HG02870 (cell line): Measurements from ENCODE around the gene RBM15B.
"Not testable (repeated sequence)": the region's sequence is repeated elsewhere in the genome, so short reads cannot be mapped to it uniquely, and the experiment has no call there.

Source experiments
- ATAC-seq: cut with Tn5 transposase; IDR thresholded peaks from one replicate; pipeline ENCODE4 v1.9.1; 2021; ENCODE audit warnings: mild to moderate bottlenecking, moderate library complexity; ENCODE audit not compliant: unreplicated experiment

The RBM15B gene

DNA sequence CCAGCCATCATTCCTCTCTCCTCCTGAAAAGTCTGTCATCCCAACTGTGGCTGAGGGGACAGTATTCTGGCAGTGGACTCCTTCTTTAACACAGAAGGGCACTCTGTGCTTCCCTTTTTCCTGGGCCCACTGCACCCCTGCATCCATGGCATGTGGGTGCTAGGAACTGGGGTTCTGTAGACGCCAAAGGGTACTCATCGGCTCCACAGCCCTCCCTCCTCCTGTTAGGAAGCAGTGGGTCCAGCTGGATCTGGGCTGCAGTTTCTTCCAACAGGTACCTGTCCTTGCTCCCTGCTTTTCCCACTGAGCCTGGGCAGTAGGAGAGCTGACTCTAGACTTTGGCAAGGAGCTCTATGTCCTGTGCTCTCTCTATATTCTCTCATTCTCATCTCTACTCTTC lies 12.4 kb upstream of the RBM15B start:
- ATAC-seq: no peak

DNA sequence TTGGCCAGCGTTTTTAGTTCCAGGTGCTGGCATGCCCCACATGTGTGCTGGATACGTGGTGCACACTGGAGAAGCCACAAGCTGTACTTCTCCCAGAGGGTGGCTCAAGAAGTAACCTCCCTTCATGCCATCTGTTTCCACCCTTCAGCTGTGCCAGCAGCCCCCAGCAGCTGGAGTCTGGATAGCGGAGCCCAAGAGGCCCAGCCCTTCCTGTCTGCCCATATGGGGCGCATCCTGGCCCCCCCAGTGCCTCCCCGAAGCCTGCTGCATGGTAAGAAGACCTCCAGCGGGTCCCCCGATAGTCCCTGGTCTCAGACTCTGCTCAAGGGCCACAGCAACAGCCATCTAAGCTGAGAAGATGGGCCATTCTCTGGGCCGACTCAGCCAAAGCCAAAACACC lies 11.8 kb upstream of the RBM15B start:
- no peak for ATAC-seq

DNA sequence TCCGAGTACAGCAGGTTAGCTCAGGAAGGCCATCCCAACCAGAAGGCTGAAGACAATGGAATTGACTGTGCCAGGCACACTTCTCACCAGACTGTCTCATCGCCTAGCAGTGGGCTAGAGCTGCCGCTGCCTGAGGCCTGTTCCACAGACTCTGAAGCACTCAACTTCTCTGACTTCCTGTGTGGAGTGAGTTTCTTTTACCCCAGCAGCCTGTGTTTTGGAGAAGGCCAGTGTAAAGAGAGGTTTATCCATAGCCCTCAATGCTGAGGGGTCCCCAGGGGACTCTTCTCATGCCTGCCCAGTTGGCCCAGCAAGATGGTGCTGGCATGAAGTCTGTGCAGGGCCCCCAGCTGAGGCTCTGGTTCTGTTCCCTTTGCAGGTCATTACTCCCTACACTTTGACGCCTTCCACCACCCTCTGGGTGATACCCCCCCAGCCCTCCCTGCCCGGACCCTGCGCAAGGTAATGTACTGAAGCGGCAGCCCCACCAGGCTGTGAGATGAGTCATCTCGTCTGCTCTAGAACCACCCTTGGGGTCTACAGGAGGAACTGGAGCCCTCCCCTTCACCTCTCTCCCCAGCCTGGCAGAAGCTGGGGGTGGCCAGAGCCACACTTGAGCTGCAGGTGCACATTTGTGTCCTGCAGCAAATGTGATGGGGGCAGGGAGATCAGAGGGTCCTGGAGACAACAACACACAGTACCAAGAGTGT lies 11.2 kb upstream of the RBM15B start:
- ATAC-seq: no peak

DNA sequence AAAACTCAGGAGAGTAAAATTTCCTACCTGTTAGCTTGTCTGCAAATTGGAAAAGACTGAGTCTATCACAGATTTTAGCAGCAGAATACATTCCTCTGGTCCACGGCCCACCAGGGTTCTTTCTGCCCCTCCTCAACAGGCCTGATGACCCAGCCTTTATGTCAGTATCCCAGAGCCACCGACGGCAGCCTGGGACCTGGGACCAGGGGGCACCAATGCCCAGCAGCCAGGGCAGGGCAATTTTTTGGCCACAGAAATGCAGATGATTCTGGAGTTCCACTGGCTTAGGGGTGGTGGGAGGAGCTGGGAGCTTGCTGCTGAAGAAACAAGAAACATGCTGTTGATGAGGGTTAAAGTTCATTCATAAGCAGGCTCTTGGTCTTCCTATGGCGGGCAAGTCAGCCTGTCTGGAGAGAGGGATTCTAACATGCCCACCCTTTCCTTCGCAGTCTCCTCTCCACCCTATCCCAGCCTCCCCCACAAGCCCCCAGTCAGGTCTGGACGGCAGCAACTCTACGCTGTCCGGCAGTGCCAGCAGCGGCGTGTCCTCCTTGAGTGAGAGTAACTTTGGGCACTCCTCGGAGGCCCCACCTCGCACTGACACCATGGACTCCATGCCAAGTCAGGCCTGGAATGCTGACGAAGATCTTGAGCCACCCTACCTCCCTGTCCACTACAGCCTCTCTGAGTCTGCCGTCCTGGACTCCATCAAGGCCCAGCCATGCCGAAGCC lies 10.3 kb upstream of the RBM15B start:
- ATAC-seq: no peak

DNA sequence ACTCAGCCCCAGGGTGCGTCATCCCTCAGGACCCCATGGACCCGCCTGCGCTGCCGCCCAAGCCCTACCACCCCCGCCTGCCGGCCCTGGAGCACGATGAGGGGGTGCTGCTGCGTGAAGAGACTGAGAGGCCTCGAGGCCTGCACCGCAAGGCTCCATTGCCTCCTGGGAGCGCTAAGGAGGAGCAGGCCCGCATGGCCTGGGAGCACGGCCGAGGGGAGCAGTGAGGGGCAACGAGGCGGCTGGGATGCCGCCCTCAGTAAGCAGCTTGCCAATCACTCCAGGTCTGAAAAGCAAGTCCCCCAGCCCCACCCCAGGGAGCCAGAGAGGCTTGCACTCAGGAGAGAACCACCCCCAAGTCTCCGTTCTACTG lies 9.8 kb upstream of the RBM15B start:
- ATAC-seq: no peak

DNA sequence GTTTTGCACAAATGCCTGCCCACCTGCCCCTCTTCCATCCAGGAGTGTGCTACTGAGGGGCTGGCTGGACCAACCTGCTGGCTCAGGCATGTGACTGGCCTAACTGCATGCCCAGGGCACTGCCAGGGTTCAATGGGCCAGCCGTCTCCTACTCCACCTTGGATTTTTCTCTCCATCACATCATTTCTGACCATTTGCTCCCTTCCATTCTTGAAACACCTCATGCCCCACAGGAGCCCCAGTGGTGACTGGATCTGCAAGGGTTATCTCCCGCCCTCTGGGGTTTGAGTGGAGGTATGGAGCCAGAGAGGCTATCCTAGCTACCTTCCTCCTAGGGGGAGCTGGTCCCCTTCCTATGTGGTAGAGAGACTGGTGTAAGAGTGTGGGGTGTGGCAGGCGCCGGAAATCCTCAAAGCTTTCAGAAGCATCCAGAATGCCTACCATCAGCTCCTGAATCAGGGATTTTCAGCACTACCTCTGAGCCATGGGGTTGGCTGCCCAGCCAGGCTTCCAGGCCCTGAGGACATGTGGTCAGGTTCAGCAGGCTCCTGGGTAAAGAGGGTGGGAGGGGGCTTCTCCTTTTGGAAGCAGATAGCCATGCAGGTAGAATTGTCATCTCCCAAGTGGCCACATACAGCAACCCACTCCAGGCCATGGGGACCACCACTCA lies 8.9 kb upstream of the RBM15B start:
- no peak for ATAC-seq

DNA sequence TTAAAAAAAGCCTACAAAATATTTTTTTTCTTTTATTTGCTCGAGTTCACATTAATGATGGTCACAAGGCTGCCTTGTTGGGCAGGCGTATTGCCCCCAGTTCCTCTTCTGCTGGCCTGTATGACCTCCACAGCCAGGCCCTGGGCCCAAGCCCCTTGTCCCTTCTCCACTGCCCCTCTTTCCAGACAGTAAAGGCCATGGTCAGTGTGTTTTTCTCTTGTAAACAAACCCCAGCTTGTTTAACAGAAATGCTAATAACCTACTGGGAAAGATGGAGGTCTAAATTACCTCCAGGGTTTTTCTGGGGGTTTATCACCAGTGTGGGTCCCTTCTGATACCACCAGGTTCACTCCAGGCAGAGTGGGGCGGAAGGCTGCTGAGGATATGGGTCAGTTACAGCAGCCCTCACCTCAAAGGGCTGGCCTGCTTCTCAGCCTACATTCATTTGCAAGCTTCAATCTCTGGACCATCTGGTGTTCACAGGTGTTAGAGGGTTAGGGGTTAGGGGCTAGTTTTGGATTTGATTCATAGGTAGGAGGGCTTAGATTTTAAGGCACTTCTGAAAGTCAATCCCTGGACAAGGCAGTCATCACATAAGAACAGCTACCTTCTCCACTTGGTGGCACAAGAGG lies 8.0 kb upstream of the RBM15B start:
- ATAC-seq: no peak

DNA sequence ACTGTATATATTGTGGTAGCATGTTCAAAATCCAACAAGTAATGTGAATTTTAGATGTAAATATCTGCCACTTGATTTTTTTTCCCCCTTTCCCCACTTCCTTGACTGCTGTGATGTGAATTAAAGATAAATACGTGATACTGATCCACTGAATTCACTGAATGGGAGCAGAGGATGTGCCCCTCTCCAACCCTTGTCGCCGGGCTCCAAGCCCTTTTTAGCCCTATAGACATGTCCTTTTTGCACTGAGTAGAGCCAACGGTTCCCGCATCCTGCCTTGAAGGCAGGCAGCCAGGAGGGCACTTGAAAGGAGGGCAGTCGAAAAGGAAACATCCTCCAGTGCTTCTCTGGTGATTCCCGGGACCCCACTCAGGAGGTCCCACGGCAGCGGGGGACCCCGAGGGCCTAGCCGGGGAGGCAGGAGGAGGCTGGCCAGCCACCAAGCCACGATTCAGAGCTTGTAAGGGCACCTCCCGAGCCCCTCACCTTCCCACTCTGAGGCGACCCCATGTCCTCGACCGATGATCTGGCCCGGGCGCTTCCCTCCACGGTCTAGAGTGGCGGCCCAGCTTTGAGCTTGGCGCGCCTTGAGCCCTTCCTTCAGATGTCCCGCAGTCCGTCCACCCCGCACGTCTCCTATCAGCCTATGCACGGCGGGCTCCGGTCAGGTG lies 6.9 kb upstream of the RBM15B start:
- no peak for ATAC-seq

DNA sequence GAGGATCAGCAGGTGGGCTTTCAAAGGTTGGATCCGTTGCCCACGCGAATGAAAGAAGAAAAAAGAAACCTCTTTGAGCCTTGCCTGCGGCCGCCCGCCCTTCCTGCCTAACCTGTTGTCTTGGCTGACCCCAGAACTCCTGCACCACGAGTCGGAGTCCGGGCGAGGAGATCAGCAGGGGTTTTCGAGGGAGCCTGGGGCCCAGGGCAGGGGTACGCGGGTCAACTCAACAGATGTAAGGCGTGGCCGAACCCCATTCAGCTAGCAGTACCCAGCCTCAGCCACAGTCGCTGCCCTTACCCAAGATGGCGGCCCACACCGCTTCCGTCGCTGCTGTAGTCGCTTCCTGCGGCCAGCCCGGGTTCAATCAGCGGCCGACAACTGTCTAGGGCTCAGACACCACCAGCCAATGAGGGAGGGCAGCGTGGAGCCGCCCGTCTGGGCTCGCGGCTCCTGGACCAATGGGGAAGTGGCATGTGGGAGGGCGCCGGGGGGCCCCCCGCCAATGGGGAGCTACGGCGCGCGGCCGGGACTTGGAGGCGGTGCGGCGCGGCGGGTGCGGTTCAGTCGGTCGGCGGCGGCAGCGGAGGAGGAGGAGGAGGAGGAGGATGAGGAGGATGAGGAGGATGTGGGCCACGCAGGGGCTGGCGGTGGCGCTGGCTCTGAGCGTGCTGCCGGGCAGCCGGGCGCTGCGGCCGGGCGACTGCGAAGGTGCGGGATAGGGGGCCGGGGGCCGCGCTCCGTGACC lies 6.2 kb upstream of the RBM15B start, which contains the start of gene MANF:
TSS of gene MANF (plus strand) at position 566 of the 748 bp plus-strand sequence. CDS start at position 618, 52 bp downstream.
- peak; percentile 90 for ATAC-seq

DNA sequence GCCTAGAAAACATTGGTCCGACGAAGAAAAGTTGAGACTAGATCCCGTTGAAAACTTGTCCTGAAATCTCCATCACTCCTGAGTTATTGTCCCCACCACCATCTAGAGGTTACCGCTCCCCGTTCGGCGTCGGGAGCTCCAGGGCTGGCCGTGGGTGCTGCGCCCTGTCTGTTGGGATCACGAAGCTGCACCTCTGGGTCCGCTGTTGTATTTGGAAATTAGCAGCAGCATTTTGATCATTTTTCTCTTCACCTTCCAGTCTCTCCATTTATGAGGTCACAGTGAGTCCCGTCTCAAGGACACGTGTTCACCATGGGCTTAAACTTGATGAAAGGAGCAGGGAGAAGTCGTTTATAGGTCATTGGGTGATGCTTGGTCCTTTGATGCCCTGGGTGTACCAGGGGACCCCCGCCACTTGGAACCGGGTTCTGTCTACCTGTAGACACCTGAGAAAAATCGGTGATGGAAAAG lies 5.4 kb upstream of the RBM15B start:
- ATAC-seq: no peak

DNA sequence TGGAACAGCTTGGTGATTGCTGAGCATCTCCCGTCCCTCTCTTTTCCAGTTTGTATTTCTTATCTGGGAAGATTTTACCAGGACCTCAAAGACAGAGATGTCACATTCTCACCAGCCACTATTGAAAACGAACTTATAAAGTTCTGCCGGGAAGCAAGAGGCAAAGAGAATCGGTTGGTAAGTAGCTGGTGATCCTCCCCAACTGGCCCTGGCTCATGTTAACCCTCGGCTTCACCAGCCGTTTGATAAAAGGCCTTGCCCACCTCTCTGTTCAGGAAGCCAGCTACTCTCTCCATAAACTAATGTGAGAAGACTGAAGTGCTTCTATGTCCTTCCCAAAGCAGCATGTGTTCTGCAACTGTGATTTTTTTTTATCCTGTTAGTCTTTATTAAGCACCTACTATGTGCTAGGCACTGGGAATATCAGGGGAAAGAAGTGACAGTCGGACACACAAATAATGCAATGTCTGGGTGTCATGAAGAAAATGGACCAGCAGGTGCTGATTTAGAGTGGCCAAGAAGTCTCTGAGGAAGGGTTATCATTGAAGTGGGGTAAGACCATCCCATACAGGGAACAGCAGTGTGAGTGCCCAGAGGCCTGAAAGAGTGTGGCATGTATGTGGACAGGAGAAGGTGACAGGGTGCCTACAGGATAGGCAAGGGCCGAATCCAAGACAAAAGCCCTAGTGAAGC lies 4.8 kb upstream of the RBM15B start:
- ATAC-seq: no peak

DNA sequence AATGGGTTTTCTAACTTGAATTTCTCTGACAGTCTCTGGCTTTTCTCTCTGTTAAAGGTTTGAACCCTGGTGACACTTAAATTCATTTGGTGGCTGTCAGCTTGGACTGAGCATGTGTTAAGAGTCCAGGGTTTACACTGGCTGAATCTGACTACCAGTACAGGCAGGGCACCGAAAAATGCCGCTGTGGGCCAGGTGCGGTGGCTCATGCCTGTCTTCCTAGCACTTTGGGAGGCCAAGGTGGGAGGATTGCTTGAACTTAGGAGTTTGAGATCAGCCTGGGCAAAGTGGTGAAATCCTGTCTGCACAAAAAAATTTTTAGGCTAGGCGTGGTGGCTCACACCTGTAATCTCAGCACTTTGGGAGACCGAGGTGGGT lies 4.2 kb upstream of the RBM15B start:
- no peak for ATAC-seq

DNA sequence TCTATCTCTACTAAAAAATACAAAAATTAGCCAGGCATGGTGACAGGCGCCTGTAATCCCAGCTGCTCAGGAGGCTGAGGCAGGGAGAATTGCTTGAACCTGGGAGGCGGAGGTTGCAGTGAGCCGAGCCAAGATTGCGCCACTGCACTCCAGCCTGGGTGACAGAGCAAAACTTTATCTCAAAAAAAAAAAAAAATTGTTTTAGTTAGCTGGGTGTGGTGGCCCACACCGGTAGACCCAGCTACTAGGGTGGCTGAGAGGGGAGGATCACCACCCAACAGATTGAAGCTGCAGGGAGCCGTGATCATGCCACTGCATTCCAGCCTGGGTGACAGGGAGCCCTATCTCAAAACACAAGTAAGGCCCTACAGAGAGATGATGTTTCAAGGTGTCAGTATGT lies 3.8 kb upstream of the RBM15B start:
- ATAC-seq: not testable (repeated sequence)

DNA sequence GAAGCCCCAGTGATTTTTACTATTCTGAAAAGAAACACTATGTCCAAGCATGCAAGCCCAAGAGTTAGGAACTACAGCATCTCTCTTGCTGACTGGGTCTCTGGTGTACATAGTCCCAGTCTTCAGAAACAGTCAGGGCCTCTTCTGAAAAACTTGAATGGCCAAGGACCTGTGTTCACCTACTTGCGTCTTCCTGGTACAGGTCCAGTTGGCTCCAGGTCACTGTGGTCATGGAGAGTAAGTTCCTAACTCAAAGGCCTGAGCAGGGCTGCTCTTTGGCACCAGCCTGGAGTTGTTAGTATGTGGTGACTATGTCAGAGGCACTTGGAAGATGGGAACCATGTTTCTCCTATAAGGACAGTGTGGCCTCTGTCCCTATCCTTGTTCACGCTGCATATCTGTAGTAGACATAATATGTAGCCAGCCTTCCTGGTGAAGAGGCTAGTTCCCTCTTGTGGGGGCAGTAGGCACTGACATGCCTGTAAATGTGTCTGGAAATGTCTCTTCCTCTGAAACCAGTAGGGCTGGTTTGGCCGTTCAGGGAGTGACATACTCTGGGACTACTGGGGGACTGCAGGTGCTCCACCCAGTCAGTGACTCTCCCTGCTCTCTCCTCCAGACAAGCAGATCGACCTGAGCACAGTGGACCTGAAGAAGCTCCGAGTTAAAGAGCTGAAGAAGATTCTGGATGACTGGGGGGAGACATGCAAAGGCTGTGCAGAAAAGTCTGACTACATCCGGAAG lies 2.6 kb upstream of the RBM15B start:
- no peak for ATAC-seq

DNA sequence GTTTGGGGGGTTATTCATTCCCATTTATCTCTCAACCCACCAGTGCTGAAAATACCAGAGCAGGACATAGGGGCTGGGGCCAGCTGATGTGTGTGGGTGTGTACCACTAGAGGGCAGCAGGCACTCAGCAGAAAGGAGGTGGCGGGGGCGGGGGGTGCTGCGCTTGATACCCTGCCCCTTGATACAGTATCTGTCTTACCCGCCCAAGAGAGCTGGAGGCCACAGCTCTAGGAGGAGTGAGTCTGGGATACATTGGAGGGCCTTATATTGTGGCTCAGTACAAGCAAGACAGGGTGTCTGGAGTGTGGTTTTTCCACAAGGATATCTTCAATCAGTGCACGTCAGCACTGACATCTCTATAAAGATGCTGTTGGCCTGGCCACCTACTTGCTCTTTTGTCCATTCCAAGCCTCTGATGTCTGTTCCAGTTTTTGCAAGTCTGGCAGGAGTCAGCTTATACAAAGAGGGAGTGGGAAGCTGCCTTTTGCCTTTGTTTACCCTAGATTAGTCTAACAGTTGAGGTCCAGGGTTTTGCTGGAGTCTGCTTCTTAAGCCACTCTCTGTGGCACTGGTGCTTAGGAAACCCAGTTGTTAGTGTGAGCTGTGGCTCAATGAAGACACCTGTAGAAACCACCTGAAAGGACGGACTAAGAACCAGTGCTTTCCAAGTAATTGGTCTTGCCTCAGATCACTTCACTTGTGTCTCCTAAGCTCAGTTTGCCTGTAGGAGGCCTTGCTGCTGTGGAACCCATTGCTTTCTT lies 1.5 kb upstream of the RBM15B start:
- no peak for ATAC-seq

DNA sequence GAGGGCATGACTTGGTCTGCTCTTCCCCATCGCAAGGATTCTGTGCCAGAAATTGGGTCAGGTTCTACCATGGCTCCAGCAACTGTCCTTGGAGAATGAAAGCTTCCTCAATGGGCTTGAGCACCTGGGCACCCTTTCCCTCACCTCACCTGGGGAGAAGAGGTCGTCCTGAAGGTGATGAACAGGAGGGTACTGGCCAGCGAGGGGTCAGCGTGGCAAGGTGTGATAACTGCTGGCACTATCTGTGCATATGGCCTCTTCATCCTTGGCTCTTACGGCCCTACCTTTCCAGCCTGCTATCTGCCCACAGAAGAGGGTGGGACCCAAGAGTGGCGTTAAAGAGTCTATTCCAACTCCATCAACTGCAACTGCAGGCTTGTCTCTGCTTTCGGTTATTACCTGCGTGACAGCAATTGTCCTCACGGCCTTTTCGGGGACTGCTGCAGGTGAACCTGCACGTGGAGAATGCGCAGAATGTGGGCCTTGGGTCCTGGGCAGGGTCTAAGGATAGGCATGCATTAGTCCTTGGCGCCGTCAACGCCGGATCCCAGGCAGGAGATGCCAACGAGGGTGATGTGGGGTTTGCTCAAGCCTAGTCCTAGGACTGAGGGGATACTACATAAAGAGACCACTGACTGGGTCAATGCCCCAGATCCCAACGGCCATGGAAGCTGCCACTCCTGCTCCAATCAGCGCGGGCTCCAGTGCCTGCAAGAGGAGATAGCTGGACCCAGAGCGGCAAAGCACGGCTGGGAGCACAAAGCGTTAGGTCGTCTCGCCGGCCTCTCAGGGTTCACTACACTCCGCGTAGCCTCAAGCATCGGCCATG lies 625 bp upstream of the RBM15B start:
- no peak for ATAC-seq
